Right atrium auricular region (tissue), 2 donors: Measurements from ENCODE around the gene BLTP1. TPM values are rescaled to one million over a fixed set of nuclear protein-coding genes. Genes with fewer than 3 reads are reported as not detected.

ENCODE experiments used
- DNase-seq: peaks from one replicate; pipeline ENCODE4 v3.0.0-alpha.2; 2019; ENCODE audit warnings: low spot score
- H3K27ac ChIP-seq, 2 donors: fragments of 200-600 bp; sonication (generic); 1 replicate in 1 of 2; 2 replicates in 1 of 2; pipeline ENCODE4 v1.5.1; 2016 to 2019
- H3K27me3 ChIP-seq, 2 donors: fragments of 200-600 bp; sonication (generic); one replicate each; pipeline versions ENCODE4 v1.5.1 to v1.6.0; 2017 to 2019
- H3K36me3 ChIP-seq: fragments of 200-600 bp; sonication (generic); one replicate; pipeline ENCODE4 v1.5.1; 2016
- H3K4me1 ChIP-seq, 2 donors: fragments of 200-600 bp; sonication (generic); one replicate each; pipeline versions ENCODE4 v1.5.1 to v1.6.0; 2017 to 2019
- H3K4me3 ChIP-seq, 2 donors: fragments of 200-600 bp; sonication (generic); 1 replicate in 1 of 2; 2 replicates in 1 of 2; pipeline ENCODE4 v1.5.1; 2017 to 2019; ENCODE audit warnings: mild to moderate bottlenecking in 1 of 2, moderate library complexity in 1 of 2
- H3K9me3 ChIP-seq, 2 donors: fragments of 200-600 bp; sonication (generic); one replicate each; pipeline ENCODE4 v1.5.1; 2019
- total RNA-seq, 2 donors: library from RNA; depleted of rRNA; stranded (reverse); fragments of >200 nt; gene quantifications; one replicate each; pipeline ENCODE4 v1.1.0, GENCODE V29; 2016
- TF ChIP-seq, protein P1 (sequence below), 2 donors: fragments of 200-600 bp; sonication (generic); IDR thresholded peaks; one replicate each; pipeline ENCODE4 v1.5.1; 2019; ENCODE audit warnings: antibody characterized with exemption in 2 of 2

Gene BLTP1
- total RNA-seq, 2 donors from 2014 or later = 55.2 to 71.2 TPM

- Histone ChIP-seq H3K4me3 (no peak overlapping the region), H3K27ac (no peak overlapping the region), H3K27me3 (no peaks in the 10 kb centered on the region), H3K9me3 (no peaks in the 10 kb centered on the region), H3K36me3 (no peaks in the 10 kb centered on the region), H3K4me1 (no peaks in the 10 kb centered on the region)
- no peak for DNase-seq
- TF ChIP-seq, protein P1, sequence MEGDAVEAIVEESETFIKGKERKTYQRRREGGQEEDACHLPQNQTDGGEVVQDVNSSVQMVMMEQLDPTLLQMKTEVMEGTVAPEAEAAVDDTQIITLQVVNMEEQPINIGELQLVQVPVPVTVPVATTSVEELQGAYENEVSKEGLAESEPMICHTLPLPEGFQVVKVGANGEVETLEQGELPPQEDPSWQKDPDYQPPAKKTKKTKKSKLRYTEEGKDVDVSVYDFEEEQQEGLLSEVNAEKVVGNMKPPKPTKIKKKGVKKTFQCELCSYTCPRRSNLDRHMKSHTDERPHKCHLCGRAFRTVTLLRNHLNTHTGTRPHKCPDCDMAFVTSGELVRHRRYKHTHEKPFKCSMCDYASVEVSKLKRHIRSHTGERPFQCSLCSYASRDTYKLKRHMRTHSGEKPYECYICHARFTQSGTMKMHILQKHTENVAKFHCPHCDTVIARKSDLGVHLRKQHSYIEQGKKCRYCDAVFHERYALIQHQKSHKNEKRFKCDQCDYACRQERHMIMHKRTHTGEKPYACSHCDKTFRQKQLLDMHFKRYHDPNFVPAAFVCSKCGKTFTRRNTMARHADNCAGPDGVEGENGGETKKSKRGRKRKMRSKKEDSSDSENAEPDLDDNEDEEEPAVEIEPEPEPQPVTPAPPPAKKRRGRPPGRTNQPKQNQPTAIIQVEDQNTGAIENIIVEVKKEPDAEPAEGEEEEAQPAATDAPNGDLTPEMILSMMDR (IDR thresholded peaks at IDR 0.05) = no peak
Measured at GRCh38 chr4:122119739-122120138, 32.4 kb upstream of the BLTP1 start.

DNA sequence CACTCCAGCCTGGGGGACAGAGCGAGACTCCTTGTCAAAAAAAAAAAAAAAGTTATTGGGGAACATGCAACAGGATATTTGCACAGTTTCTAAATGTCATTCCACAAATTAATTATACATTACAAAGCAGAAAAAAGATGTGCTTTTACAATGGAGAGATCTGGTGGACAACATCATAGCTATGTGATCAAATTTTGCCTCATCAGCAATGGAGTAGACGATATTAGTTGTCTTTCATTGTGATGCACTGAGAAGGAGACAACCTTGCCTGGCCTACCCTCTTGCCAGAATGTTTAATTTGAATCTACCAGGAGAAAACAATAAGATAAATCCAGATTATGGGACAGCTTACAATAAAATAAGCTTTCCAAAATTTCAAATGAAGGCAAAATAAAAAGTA is 30.5 kb upstream of the BLTP1 start:
- no peaks in the 10 kb centered on the region for H3K27me3 ChIP-seq
- H3K27ac ChIP-seq = no peak overlapping the region
- no peaks in the 10 kb centered on the region for H3K36me3 ChIP-seq
- H3K4me3 ChIP-seq = no peak overlapping the region
- TF ChIP-seq, protein P1 (IDR thresholded peaks at IDR 0.05) = no peak
- H3K4me1 ChIP-seq = no peaks in the 10 kb centered on the region
- H3K9me3 ChIP-seq = no peaks in the 10 kb centered on the region
- no peak for DNase-seq

GRCh38 chr4:122122083-122122482 is 30.0 kb upstream of the BLTP1 start:
- Histone ChIP-seq H3K27ac (no peak overlapping the region), H3K36me3 (no peaks in the 10 kb centered on the region), H3K4me3 (no peak overlapping the region), H3K4me1 (no peaks in the 10 kb centered on the region), H3K9me3 (no peaks in the 10 kb centered on the region), H3K27me3 (no peaks in the 10 kb centered on the region)
- DNase-seq = no peak
- TF ChIP-seq, protein P1 (IDR thresholded peaks at IDR 0.05) = no peak

DNA sequence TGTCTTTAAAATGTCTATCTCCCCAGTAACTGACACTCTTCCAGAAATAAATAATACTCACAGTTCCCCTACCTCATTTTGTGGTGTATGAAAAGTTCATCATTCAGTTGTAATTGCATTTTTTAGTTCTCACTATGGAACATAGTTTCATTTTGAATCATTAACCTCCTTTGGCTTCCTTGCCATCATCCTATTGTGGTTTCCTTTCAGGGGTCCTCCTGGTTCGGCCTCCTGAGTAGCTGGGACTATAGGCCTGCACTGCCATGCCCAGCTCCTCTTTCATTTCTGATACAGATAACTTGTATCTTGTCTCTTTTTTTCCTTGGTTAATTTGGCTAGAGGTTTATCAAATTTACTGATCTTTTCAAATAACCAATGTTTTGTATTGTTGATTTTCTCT is 23.1 kb upstream of the BLTP1 start:
- TF ChIP-seq, protein P1 (IDR thresholded peaks at IDR 0.05) = no peak
- H3K27ac ChIP-seq = no peak overlapping the region
- H3K36me3 ChIP-seq = no peaks in the 10 kb centered on the region
- DNase-seq = no peak
- H3K27me3 ChIP-seq = no peaks in the 10 kb centered on the region
- no peaks in the 10 kb centered on the region for H3K9me3 ChIP-seq
- H3K4me3 ChIP-seq = no peak overlapping the region
- no peaks in the 10 kb centered on the region for H3K4me1 ChIP-seq

DNA sequence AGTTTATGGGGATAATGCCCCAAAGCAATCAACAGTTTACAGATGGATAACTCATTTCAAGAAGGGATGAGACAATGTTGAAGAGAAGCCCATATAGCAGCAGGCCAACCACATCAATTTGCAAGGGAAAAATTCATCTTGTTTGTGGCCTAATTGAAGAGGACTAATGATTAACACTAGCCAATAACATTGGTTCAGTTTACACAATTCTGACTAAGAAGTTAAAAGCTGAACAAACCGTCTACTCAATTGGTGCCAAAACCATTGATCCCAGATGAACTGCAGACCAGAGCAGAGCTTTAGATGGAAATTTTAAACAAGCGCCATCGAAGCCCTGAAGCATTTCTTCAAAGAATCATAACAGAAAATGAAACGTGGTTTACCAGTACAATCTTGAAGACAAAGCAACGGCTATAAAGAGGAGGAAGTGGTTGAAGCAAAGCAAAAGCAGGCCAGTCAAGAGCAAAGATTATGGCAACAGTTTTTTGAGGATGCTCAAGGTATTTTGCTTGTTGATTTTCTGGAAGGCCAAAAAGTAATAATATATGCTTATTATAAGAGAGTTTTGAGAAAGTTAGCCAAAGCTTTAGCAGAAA is 20.5 kb upstream of the BLTP1 start:
- DNase-seq = no peak
- Histone ChIP-seq H3K4me1 (no peaks in the 10 kb centered on the region), H3K27me3 (no peaks in the 10 kb centered on the region), H3K4me3 (no peak overlapping the region), H3K27ac (no peak overlapping the region), H3K9me3 (no peaks in the 10 kb centered on the region), H3K36me3 (no peaks in the 10 kb centered on the region)
- TF ChIP-seq, protein P1 (IDR thresholded peaks at IDR 0.05) = no peak

DNA sequence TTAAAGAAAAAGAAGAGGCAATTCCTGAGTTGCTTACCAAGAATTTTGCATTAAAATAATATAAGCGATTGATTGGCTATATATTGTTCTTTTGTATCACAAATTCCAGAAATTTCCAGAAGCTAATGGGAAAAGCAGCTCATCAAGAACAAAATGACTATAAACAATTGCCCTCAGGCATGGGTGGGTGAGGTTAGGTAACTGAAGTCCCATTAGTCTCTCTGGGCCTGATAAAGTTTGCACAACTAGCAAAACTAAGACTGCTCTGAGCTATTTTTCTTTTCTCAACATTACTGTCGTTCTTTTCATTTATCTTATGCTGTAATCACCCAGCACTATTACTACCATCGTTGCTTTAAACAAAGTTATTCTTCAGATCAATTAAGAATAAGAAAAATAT is 19.2 kb upstream of the BLTP1 start:
- no peak for DNase-seq
- Histone ChIP-seq H3K36me3 (no peaks in the 10 kb centered on the region), H3K27me3 (no peaks in the 10 kb centered on the region), H3K9me3 (no peaks in the 10 kb centered on the region), H3K27ac (no peak overlapping the region), H3K4me1 (no peaks in the 10 kb centered on the region), H3K4me3 (no peak overlapping the region)
- TF ChIP-seq, protein P1 (IDR thresholded peaks at IDR 0.05) = no peak
